Tracheal epithelial cell (primary cell): ENCODE results near the gene PIK3R1. TPM values are rescaled to one million over a fixed set of nuclear protein-coding genes. Genes with fewer than 3 reads are reported as not detected.

Experiments
- total RNA-seq: library from RNA; depleted of rRNA; stranded (reverse); fragments of >200 nt; gene quantifications from 2 replicates; pipeline ENCODE4 v1.2.1, GENCODE V29; 2014

Gene PIK3R1
- total RNA-seq, result 17.9 and 18.3 TPM in 2 replicates

GRCh38 chr5:68215208-68215897 is at the start of gene PIK3R1:
TSS of gene PIK3R1 (plus strand) at chr5:68215756. CDS start at chr5:68226676, 10,920 bp downstream.

